Sigmoid colon (tissue), 4 donors: Measurements from ENCODE around the gene ELOVL1.

Experiments used
- EP300 ChIP-seq, 4 donors: sonication (generic); formaldehyde crosslinking; IDR thresholded peaks; one replicate each; pipeline ENCODE4 v1.6.1; 2017; ENCODE audit warnings: antibody characterized with exemption in 4 of 4
- POLR2A ChIP-seq, 2 donors: fragments of 450-650 bp; IDR thresholded peaks; one replicate each; pipeline ENCODE4 v1.6.1; 2016; ENCODE audit warnings: antibody characterized with exemption in 2 of 2, mild to moderate bottlenecking in 2 of 2, moderate library complexity in 2 of 2
- POLR2AphosphoS5 ChIP-seq, 4 donors: sonication (generic); formaldehyde crosslinking; IDR thresholded peaks; one replicate each; pipeline ENCODE4 v1.6.1; 2017; ENCODE audit warnings: antibody characterized with exemption in 4 of 4
- TF ChIP-seq, protein P1 (sequence below), 4 experiments: fragments of 450-650 bp in 3 of 4; fragments of 200-600 bp in 1 of 4; IDR thresholded peaks; one replicate each; pipeline ENCODE4 v1.5.1; 2016 to 2019; ENCODE audit warnings: antibody characterized with exemption in 4 of 4, mild to moderate bottlenecking in 3 of 4, moderate library complexity in 2 of 4

- TF ChIP-seq POLR2A (IDR thresholded peaks at IDR 0.05), result no peak
- TF ChIP-seq, protein P1, sequence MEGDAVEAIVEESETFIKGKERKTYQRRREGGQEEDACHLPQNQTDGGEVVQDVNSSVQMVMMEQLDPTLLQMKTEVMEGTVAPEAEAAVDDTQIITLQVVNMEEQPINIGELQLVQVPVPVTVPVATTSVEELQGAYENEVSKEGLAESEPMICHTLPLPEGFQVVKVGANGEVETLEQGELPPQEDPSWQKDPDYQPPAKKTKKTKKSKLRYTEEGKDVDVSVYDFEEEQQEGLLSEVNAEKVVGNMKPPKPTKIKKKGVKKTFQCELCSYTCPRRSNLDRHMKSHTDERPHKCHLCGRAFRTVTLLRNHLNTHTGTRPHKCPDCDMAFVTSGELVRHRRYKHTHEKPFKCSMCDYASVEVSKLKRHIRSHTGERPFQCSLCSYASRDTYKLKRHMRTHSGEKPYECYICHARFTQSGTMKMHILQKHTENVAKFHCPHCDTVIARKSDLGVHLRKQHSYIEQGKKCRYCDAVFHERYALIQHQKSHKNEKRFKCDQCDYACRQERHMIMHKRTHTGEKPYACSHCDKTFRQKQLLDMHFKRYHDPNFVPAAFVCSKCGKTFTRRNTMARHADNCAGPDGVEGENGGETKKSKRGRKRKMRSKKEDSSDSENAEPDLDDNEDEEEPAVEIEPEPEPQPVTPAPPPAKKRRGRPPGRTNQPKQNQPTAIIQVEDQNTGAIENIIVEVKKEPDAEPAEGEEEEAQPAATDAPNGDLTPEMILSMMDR (IDR thresholded peaks at IDR 0.05), result no peak
- no peak for TF ChIP-seq POLR2AphosphoS5 (IDR thresholded peaks at IDR 0.05)
- TF ChIP-seq EP300 (IDR thresholded peaks at IDR 0.05), result no peak
Measured at GRCh38 chr1:43396059-43396458, 28.2 kb upstream of the ELOVL1 start.
